ENCODE measurements around the gene RAD51B. TPM values are rescaled to one million over a fixed set of nuclear protein-coding genes. Genes with fewer than 3 reads are reported as not detected.

Gene RAD51B
- total and polyA plus RNA-seq, 2 experiments from 2014 or later: 11.7 to 17.8 TPM

GRCh38 chr14:68331426-68331825, 511.8 kb downstream of the RAD51B start:
- H3K27me3 ChIP-seq: no peaks in the 10 kb centered on the region
- no peak for TF ChIP-seq CTCF (IDR thresholded peaks at IDR 0.05; ENCODE audit: low read depth, low read length)
- H3K36me3 ChIP-seq: no peaks in the 10 kb centered on the region
- no peak overlapping the region for H3K27ac ChIP-seq
- H3K4me1 ChIP-seq (ENCODE audit: low read depth): peaks cover 17% of the 10 kb centered on the region
- no peak overlapping the region for H3K4me3 ChIP-seq
- no peak for DNase-seq (ENCODE audit: low read depth in 1 of 2, low spot score in 1 of 2)
- no peaks in the 10 kb centered on the region for H3K9me3 ChIP-seq (ENCODE audit: low read depth)

- no peak for DNase-seq (ENCODE audit: low read depth in 1 of 2, low spot score in 1 of 2)
- Histone ChIP-seq H3K9me3 (ENCODE audit: low read depth) (no peaks in the 10 kb centered on the region), H3K27me3 (no peaks in the 10 kb centered on the region), H3K4me3 (no peak overlapping the region), H3K4me1 (ENCODE audit: low read depth) (peaks cover 20% of the 10 kb centered on the region), H3K27ac (no peak overlapping the region), H3K36me3 (no peaks in the 10 kb centered on the region)
- no peak for TF ChIP-seq CTCF (IDR thresholded peaks at IDR 0.05; ENCODE audit: low read depth, low read length)
Measured at GRCh38 chr14:68331991-68332390, 512.4 kb downstream of the RAD51B start.

GRCh38 chr14:68333262-68333661, 513.7 kb downstream of the RAD51B start:
- Histone ChIP-seq H3K27ac (no peak overlapping the region), H3K36me3 (no peaks in the 10 kb centered on the region), H3K4me3 (no peak overlapping the region), H3K4me1 (ENCODE audit: low read depth) (peaks cover 26% of the 10 kb centered on the region), H3K9me3 (ENCODE audit: low read depth) (no peaks in the 10 kb centered on the region), H3K27me3 (no peaks in the 10 kb centered on the region)
- TF ChIP-seq CTCF (IDR thresholded peaks at IDR 0.05; ENCODE audit: low read depth, low read length): no peak
- DNase-seq (ENCODE audit: low read depth in 1 of 2, low spot score in 1 of 2): no peak

- Histone ChIP-seq H3K9me3 (ENCODE audit: low read depth) (no peaks in the 10 kb centered on the region), H3K27me3 (no peaks in the 10 kb centered on the region), H3K4me1 (ENCODE audit: low read depth) (peaks cover 26% of the 10 kb centered on the region), H3K27ac (peak overlapping the region; percentile 51), H3K36me3 (no peaks in the 10 kb centered on the region), H3K4me3 (no peak overlapping the region)
- DNase-seq (ENCODE audit: low read depth in 1 of 2, low spot score in 1 of 2): no peak
- no peak for TF ChIP-seq CTCF (IDR thresholded peaks at IDR 0.05; ENCODE audit: low read depth, low read length)
Measured at GRCh38 chr14:68335312-68335711, 515.7 kb downstream of the RAD51B start.

GRCh38 chr14:68336165-68336564, 516.6 kb downstream of the RAD51B start:
- Histone ChIP-seq H3K9me3 (ENCODE audit: low read depth) (no peaks in the 10 kb centered on the region), H3K4me1 (ENCODE audit: low read depth) (peaks cover 26% of the 10 kb centered on the region), H3K4me3 (no peak overlapping the region), H3K36me3 (no peaks in the 10 kb centered on the region), H3K27ac (no peak overlapping the region), H3K27me3 (no peaks in the 10 kb centered on the region)
- TF ChIP-seq CTCF (IDR thresholded peaks at IDR 0.05; ENCODE audit: low read depth, low read length): no peak
- DNase-seq (ENCODE audit: low read depth in 1 of 2, low spot score in 1 of 2): no peak

GRCh38 chr14:68337279-68337678, 517.7 kb downstream of the RAD51B start:
- Histone ChIP-seq H3K4me1 (ENCODE audit: low read depth) (peaks cover 27% of the 10 kb centered on the region), H3K36me3 (no peaks in the 10 kb centered on the region), H3K9me3 (ENCODE audit: low read depth) (no peaks in the 10 kb centered on the region), H3K4me3 (no peak overlapping the region), H3K27ac (no peak overlapping the region), H3K27me3 (no peaks in the 10 kb centered on the region)
- DNase-seq (ENCODE audit: low read depth in 1 of 2, low spot score in 1 of 2): no peak
- no peak for TF ChIP-seq CTCF (IDR thresholded peaks at IDR 0.05; ENCODE audit: low read depth, low read length)
